Esophagus squamous epithelium (tissue), 5 donors: Measurements from ENCODE around the gene CCT6B. TPM values are rescaled to one million over a fixed set of nuclear protein-coding genes. Genes with fewer than 3 reads are reported as not detected.
"Not testable (repeated sequence)": the region's sequence is repeated elsewhere in the genome, so short reads cannot be mapped to it uniquely, and the experiment has no call there.

ENCODE experiments used
- DNase-seq: peaks from one replicate; lab custom pipeline; 2025; lab: John Stamatoyannopoulos, UW
- H3K27ac ChIP-seq, 4 donors: fragments of 200-600 bp; sonication (generic); one replicate each; pipeline ENCODE4 v1.5.1; 2016 to 2019; ENCODE audit warnings: mild to moderate bottlenecking in 1 of 4
- H3K27me3 ChIP-seq, 4 donors: fragments of 200-600 bp; sonication (generic); 1 replicate in 3 of 4; 2 replicates in 1 of 4; pipeline versions ENCODE4 v1.5.1 to v1.6.0; 2017 to 2021; ENCODE audit warnings: antibody characterized with exemption in 1 of 4
- H3K36me3 ChIP-seq, 3 donors: fragments of 200-600 bp; sonication (generic); one replicate each; pipeline ENCODE4 v1.5.1; 2016 to 2019
- H3K4me1 ChIP-seq, 3 donors: fragments of 200-600 bp; sonication (generic); one replicate each; pipeline ENCODE4 v1.5.1; 2017 to 2019
- H3K4me3 ChIP-seq, 4 donors: fragments of 200-600 bp; sonication (generic); 1 replicate in 3 of 4; 2 replicates in 1 of 4; pipeline ENCODE4 v1.5.1; 2016 to 2019; ENCODE audit warnings: mild to moderate bottlenecking in 2 of 4, moderate library complexity in 1 of 4
- H3K9me3 ChIP-seq, 3 donors: fragments of 200-600 bp; sonication (generic); one replicate each; pipeline ENCODE4 v1.5.1; 2016 to 2019
- POLR2A ChIP-seq, 4 donors: fragments of 450-650 bp; IDR thresholded peaks; one replicate each; pipeline ENCODE4 v1.6.1; 2017; ENCODE audit warnings: antibody characterized with exemption in 4 of 4, mild to moderate bottlenecking in 4 of 4, moderate library complexity in 3 of 4
- WGBS, 2 donors: methylation state at CpG; one replicate each; pipeline ENCODE4 v1.1.5; 2018; 5-methylcytosine and 5-hydroxymethylcytosine counted together
- intact Hi-C: fragments of 100-400 bp; cut with DNase I; formaldehyde crosslinking; loops from one replicate; pipeline ENCODE4 v1.15.0; 2022
- total RNA-seq, 4 donors: library from RNA; depleted of rRNA; stranded (reverse); fragments of >200 nt; gene quantifications; one replicate each; pipeline ENCODE4 v1.1.0, GENCODE V29; 2016
- TF ChIP-seq, protein P1 (sequence below), 6 experiments: fragments of 450-650 bp in 4 of 6; fragments of 200-600 bp in 2 of 6; sonication (generic) in 2 of 6; IDR thresholded peaks; one replicate each; pipeline ENCODE4 v1.5.1; 2016 to 2019; ENCODE audit warnings: antibody characterized with exemption in 6 of 6, mild to moderate bottlenecking in 4 of 6, moderate library complexity in 4 of 6
- donor health status: DM: yes; HTN: yes; CAD: no.

Gene CCT6B
- total RNA-seq, 4 donors from 2014 or later = 0.34 to 3.1 (median 1.4) TPM

DNA sequence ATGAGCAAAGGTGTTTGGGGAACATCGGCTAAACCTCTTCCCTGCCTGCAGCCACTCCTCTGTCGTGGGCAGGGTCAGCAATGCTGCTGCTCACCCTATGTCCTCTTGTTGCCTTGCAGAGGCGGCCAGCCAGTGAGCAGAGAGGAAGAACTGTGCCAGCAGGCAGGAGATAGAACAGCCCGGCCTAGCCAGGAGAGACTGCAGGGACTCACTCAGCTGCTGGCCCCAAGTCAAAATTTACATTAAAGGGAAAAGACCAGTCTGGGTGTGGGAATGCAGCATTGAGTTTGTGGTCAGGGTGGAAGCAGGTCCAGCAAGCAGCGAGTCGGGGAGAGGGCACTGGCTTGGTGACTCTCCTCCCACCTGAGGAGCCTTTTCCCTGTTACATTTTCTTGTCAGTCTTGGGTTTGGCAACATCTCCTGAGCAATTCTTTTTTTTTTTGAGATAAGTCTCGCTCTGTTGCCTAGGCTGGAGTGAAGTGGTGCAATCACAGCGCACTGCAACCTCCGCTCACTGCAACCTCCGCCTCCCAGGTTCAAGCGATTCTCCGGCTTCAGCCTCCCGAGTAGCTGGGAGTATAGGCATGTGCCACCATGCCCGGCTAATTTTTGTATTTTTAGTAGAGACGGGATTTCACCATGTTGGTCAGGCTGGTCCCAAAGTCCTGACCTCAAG, 41.8 kb upstream of the CCT6B start:
- peaks cover 0 to 44% (median 7%) of the 10 kb centered on the region in 3 donors for H3K4me1 ChIP-seq
- no peak overlapping the region for H3K4me3 ChIP-seq
- intact Hi-C loops = no loop called here
- no peaks in the 10 kb centered on the region for H3K9me3 ChIP-seq
- WGBS, 2 donors = 73 to 78% methylated on average over 10 to 15 of the region's 15 CpGs
- TF ChIP-seq, protein P1, sequence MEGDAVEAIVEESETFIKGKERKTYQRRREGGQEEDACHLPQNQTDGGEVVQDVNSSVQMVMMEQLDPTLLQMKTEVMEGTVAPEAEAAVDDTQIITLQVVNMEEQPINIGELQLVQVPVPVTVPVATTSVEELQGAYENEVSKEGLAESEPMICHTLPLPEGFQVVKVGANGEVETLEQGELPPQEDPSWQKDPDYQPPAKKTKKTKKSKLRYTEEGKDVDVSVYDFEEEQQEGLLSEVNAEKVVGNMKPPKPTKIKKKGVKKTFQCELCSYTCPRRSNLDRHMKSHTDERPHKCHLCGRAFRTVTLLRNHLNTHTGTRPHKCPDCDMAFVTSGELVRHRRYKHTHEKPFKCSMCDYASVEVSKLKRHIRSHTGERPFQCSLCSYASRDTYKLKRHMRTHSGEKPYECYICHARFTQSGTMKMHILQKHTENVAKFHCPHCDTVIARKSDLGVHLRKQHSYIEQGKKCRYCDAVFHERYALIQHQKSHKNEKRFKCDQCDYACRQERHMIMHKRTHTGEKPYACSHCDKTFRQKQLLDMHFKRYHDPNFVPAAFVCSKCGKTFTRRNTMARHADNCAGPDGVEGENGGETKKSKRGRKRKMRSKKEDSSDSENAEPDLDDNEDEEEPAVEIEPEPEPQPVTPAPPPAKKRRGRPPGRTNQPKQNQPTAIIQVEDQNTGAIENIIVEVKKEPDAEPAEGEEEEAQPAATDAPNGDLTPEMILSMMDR (IDR thresholded peaks at IDR 0.05) = no peak
- no peak for TF ChIP-seq POLR2A (IDR thresholded peaks at IDR 0.05)
- no peaks in the 10 kb centered on the region for H3K27me3 ChIP-seq
- peak overlapping the region in 3 of 4 donors; percentile 34 to 55 (median 54) for H3K27ac ChIP-seq
- DNase-seq = no peak
- H3K36me3 ChIP-seq = peaks cover 0 to 94% (median 12%) of the 10 kb centered on the region in 3 donors

GRCh38 chr17:35001549-35001948, 40.3 kb upstream of the CCT6B start:
- H3K9me3 ChIP-seq = no peaks in the 10 kb centered on the region
- no peak overlapping the region for H3K4me3 ChIP-seq
- no peaks in the 10 kb centered on the region for H3K27me3 ChIP-seq
- TF ChIP-seq, protein P1 (IDR thresholded peaks at IDR 0.05) = no peak
- no peak for TF ChIP-seq POLR2A (IDR thresholded peaks at IDR 0.05)
- WGBS, 2 donors = 60 to 92% methylated on average over 1 to 2 of the region's 2 CpGs
- H3K27ac ChIP-seq = peak overlapping the region in 2 of 4 donors; percentile 54 to 55
- intact Hi-C loops = no loop called here
- H3K36me3 ChIP-seq = peaks cover 0 to 82% (median 12%) of the 10 kb centered on the region in 3 donors
- no peak for DNase-seq
- peaks cover 6 to 58% (median 22%) of the 10 kb centered on the region in 3 donors for H3K4me1 ChIP-seq

- H3K9me3 ChIP-seq, H3K4me3 ChIP-seq, DNase-seq, H3K27me3 ChIP-seq, intact Hi-C loops: not testable (repeated sequence)
- Histone ChIP-seq H3K27ac (peak overlapping the region in 2 of 4 donors; percentile 54 to 55), H3K36me3 (peaks cover 0 to 83% (median 12%) of the 10 kb centered on the region in 3 donors), H3K4me1 (peaks cover 6 to 63% (median 22%) of the 10 kb centered on the region in 3 donors)
- WGBS, 2 donors = 87% methylated on average over 3 to 13 of the region's 14 CpGs
These were observed 39.7 kb upstream of the CCT6B start for GRCh38 chr17:35000965-35001364.

GRCh38 chr17:34999456-34999855, 38.2 kb upstream of the CCT6B start:
- TF ChIP-seq POLR2A (IDR thresholded peaks at IDR 0.05) = no peak
- TF ChIP-seq, protein P1 (IDR thresholded peaks at IDR 0.05) = no peak
- H3K36me3 ChIP-seq = peaks cover 0 to 86% (median 11%) of the 10 kb centered on the region in 3 donors
- intact Hi-C loops = loop anchor here (5.0 kb wide), 1 partner anchor 118 kb away; the partner anchor contains the start of gene RAD51D
- H3K4me3 ChIP-seq = no peak overlapping the region
- H3K4me1 ChIP-seq = peaks cover 6 to 63% (median 22%) of the 10 kb centered on the region in 3 donors
- WGBS, 2 donors = 100% methylated on average over 1 to 2 of the region's 2 CpGs
- H3K9me3 ChIP-seq = no peaks in the 10 kb centered on the region
- no peaks in the 10 kb centered on the region for H3K27me3 ChIP-seq
- no peak for DNase-seq
- H3K27ac ChIP-seq = peak overlapping the region in 2 of 4 donors; percentile 72

DNA sequence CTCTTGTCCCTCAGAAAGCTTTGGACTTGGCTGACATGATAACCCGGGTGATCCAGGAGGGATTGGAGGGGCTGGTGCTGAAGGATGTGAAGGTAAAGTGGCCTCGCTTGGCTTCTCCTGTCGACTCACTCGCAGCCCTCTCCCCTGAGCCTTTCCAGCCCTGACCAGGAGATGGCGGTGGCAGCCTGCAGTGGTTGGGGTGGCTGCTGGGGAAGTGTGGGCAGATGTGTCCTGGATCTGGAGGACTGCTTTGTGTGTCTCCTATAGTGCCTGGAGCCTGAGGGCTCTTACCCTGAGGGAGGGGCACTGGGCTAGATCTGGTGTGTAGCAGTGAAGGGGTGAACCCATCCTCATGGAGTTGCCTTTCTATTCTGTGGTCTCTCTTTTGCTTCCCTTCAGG, 36.9 kb upstream of the CCT6B start:
- Histone ChIP-seq H3K27ac (peak overlapping the region; percentile 47 to 74 (median 72)), H3K36me3 (peaks cover 0 to 86% (median 16%) of the 10 kb centered on the region in 3 donors), H3K4me1 (peaks cover 6 to 58% (median 22%) of the 10 kb centered on the region in 3 donors), H3K4me3 (peak overlapping the region in 1 of 4 donors; percentile 5), H3K9me3 (no peaks in the 10 kb centered on the region), H3K27me3 (no peaks in the 10 kb centered on the region)
- intact Hi-C loops = loop anchor here (5.0 kb wide), 1 partner anchor 119 kb away; the partner anchor contains the start of gene RAD51D
- WGBS, 2 donors = 33% methylated on average over 3 of the region's 5 CpGs; no CpG with 5 or more reads in 1 of the 2 donors
- TF ChIP-seq, protein P1 (IDR thresholded peaks at IDR 0.05) = peak; percentile 55 to 91 (median 80)
- TF ChIP-seq POLR2A (IDR thresholded peaks at IDR 0.05) = no peak
- DNase-seq = peak; percentile 5
